ENCODE data around the gene C6orf89.

Gene C6orf89

GRCh38 chr6:36968266-36968977 lies 82.7 kb downstream of the C6orf89 start:
- no peak for DNase-seq (ENCODE audit: low spot score)

- DNase-seq (ENCODE audit: low spot score): no peak
Observed at GRCh38 chr6:36969240-36969691, 83.5 kb downstream of the C6orf89 start.

- DNase-seq (ENCODE audit: low spot score): no peak
Observed at GRCh38 chr6:36969988-36970891, 84.5 kb downstream of the C6orf89 start.

GRCh38 chr6:36970892-36971842 lies 85.4 kb downstream of the C6orf89 start:
- DNase-seq (ENCODE audit: low spot score): no peak

- DNase-seq (ENCODE audit: low spot score): no peak
Observed at GRCh38 chr6:36971921-36972673, 86.3 kb downstream of the C6orf89 start.

GRCh38 chr6:36973190-36973589 lies 87.4 kb downstream of the C6orf89 start:
- no peak for DNase-seq (ENCODE audit: low spot score)

GRCh38 chr6:36973647-36974046 lies 87.9 kb downstream of the C6orf89 start:
- no peak for DNase-seq (ENCODE audit: low spot score)

GRCh38 chr6:36975231-36976006 lies 89.7 kb downstream of the C6orf89 start:
- DNase-seq (ENCODE audit: low spot score): no peak

- DNase-seq (ENCODE audit: low spot score): no peak
Observed at GRCh38 chr6:36976007-36976264, 90.2 kb downstream of the C6orf89 start.

GRCh38 chr6:36976509-36976908 lies 90.8 kb downstream of the C6orf89 start:
- no peak for DNase-seq (ENCODE audit: low spot score)

GRCh38 chr6:36976931-36977330 lies 91.2 kb downstream of the C6orf89 start:
- DNase-seq (ENCODE audit: low spot score): no peak

GRCh38 chr6:36977470-36977941 lies 91.8 kb downstream of the C6orf89 start:
- DNase-seq (ENCODE audit: low spot score): no peak

All from SK-N-DZ (cell line).